SK-N-SH treated with all-trans-retinoic acid at 6 μM for 48 hours (cell line): ENCODE results near the gene AP4S1.

ENCODE experiments used
- ATAC-seq: fragments of 200-7000 bp; cut with Tn5 transposase; 3 replicates; pipeline ENCODE4 v1.9.1; 2020; ENCODE audit warnings: mild to moderate bottlenecking, moderate library complexity
- ARNTL ChIP-seq: fragments of 450-650 bp; formaldehyde crosslinking; IDR thresholded peaks from 2 replicates; pipeline ENCODE4 v1.5.0; 2020; ENCODE audit warnings: low read depth, mild to moderate bottlenecking, moderate library complexity, borderline replicate concordance
- BACH2 ChIP-seq: fragments of 250-450 bp; sonication (Bioruptor Pico); IDR thresholded peaks from 2 replicates; pipeline ENCODE4 v1.9.0; 2021; ENCODE audit warnings: mild to moderate bottlenecking, borderline replicate concordance
- CSDC2 ChIP-seq: fragments of 250-450 bp; sonication (Bioruptor Pico); IDR thresholded peaks from 2 replicates; pipeline ENCODE4 v1.5.0; 2020; ENCODE audit warnings: mild to moderate bottlenecking, moderate library complexity
- ESRRG ChIP-seq: fragments of 250-450 bp; sonication (Bioruptor Pico); IDR thresholded peaks from 2 replicates; pipeline ENCODE4 v1.6.1; 2021; ENCODE audit warnings: mild to moderate bottlenecking
- GLIS3 ChIP-seq: fragments of 250-450 bp; sonication (Bioruptor Pico); IDR thresholded peaks from 2 replicates; pipeline ENCODE4 v1.5.0; 2020; ENCODE audit warnings: mild to moderate bottlenecking, moderate library complexity
- ISL1 ChIP-seq: fragments of 250-450 bp; sonication (Bioruptor Pico); IDR thresholded peaks from 2 replicates; pipeline ENCODE4 v2.1.2; 2022; ENCODE audit warnings: mild to moderate bottlenecking, moderate library complexity
- OSR1 ChIP-seq: fragments of 250-450 bp; sonication (Bioruptor Pico); IDR thresholded peaks from 2 replicates; pipeline ENCODE4 v1.8.0; 2022; ENCODE audit warnings: moderate library complexity, mild to moderate bottlenecking, inconsistent platforms
- POU6F1 ChIP-seq: fragments of 250-450 bp; sonication (Bioruptor Pico); IDR thresholded peaks from 2 replicates; pipeline ENCODE4 v1.8.0; 2021; ENCODE audit warnings: low read depth, mild to moderate bottlenecking, moderate library complexity, borderline replicate concordance
- PPARA ChIP-seq: fragments of 250-450 bp; sonication (Bioruptor Pico); IDR thresholded peaks from 2 replicates; pipeline ENCODE4 v1.5.0; 2020; ENCODE audit warnings: mild to moderate bottlenecking, borderline replicate concordance
- RARB ChIP-seq: fragments of 250-450 bp; sonication (Bioruptor Pico); IDR thresholded peaks from 2 replicates; pipeline ENCODE4 v1.8.0; 2021; ENCODE audit warnings: mild to moderate bottlenecking, moderate library complexity
- SNAI2 ChIP-seq: fragments of 250-450 bp; sonication (Bioruptor Pico); IDR thresholded peaks from 2 replicates; pipeline ENCODE4 v1.5.0; 2020; ENCODE audit warnings: mild to moderate bottlenecking, moderate library complexity
- TCF4 ChIP-seq: fragments of 250-450 bp; sonication (Bioruptor Pico); IDR thresholded peaks from 2 replicates; pipeline ENCODE4 v1.8.0; 2021; ENCODE audit warnings: mild to moderate bottlenecking, moderate library complexity, borderline replicate concordance
- TOX ChIP-seq: fragments of 250-450 bp; sonication (Bioruptor Pico); IDR thresholded peaks from 2 replicates; pipeline ENCODE4 v1.8.0; 2021; ENCODE audit warnings: mild to moderate bottlenecking, moderate library complexity, borderline replicate concordance
- TSHZ2 ChIP-seq: fragments of 250-450 bp; sonication (Bioruptor Pico); IDR thresholded peaks from 2 replicates; pipeline ENCODE4 v1.5.0; 2020; ENCODE audit warnings: mild to moderate bottlenecking, moderate library complexity
- ZC3H10 ChIP-seq: fragments of 250-450 bp; sonication (Bioruptor Pico); IDR thresholded peaks from 2 replicates; pipeline ENCODE4 v1.5.1; 2021; ENCODE audit warnings: mild to moderate bottlenecking, moderate library complexity
- ZFP3 ChIP-seq: fragments of 250-450 bp; sonication (Bioruptor Pico); IDR thresholded peaks from 2 replicates; pipeline ENCODE4 v1.5.0; 2020; ENCODE audit warnings: mild to moderate bottlenecking, moderate library complexity
- ZFP30 ChIP-seq: fragments of 450-650 bp; formaldehyde crosslinking; IDR thresholded peaks from 2 replicates; pipeline ENCODE4 v1.5.0; 2022; ENCODE audit warnings: mild to moderate bottlenecking, moderate library complexity
- ZNF565 ChIP-seq: fragments of 450-650 bp; formaldehyde crosslinking; conservative IDR thresholded peaks from 2 replicates; pipeline ENCODE4 v1.5.0; 2020; ENCODE audit warnings: low read depth, mild to moderate bottlenecking, moderate library complexity
- ZNF70 ChIP-seq: fragments of 450-650 bp; formaldehyde crosslinking; IDR thresholded peaks from 2 replicates; pipeline ENCODE4 v1.5.0; 2020; ENCODE audit warnings: mild to moderate bottlenecking, moderate library complexity
- ZNF8 ChIP-seq: fragments of 450-650 bp; formaldehyde crosslinking; IDR thresholded peaks from 2 replicates; pipeline ENCODE4 v1.5.0; 2020; ENCODE audit warnings: mild to moderate bottlenecking, moderate library complexity
- TF ChIP-seq, protein P1 (sequence below): fragments of 250-450 bp; sonication (Bioruptor Pico); IDR thresholded peaks from 2 replicates; pipeline ENCODE4 v1.5.1; 2020; ENCODE audit warnings: low read depth, mild to moderate bottlenecking, moderate library complexity

AP4S1 gene

GRCh38 chr14:30988509-30988908, 36.9 kb upstream of the AP4S1 start (continued):
- TF ChIP-seq TSHZ2 (no peak), CSDC2 (CRISPR knock-in tag) (no peak), TOX (CRISPR knock-in tag) (no peak), ISL1 (CRISPR knock-in tag) (no peak), RARB (CRISPR knock-in tag) (no peak), ZNF70 (CRISPR knock-in tag) (no peak), BACH2 (no peak), ZNF8 (CRISPR knock-in tag) (no peak), OSR1 (CRISPR knock-in tag) (no peak), SNAI2 (no peak), ZC3H10 (CRISPR knock-in tag) (no peak), ZNF565 (CRISPR knock-in tag) (no peak)

- no peak for TF ChIP-seq ZNF565 (CRISPR knock-in tag)
- no peak for TF ChIP-seq TSHZ2
- TF ChIP-seq RARB (CRISPR knock-in tag): no peak
- no peak for TF ChIP-seq ESRRG (CRISPR knock-in tag)
- no peak for TF ChIP-seq POU6F1 (CRISPR knock-in tag)
- no peak for TF ChIP-seq ISL1 (CRISPR knock-in tag)
- no peak for TF ChIP-seq GLIS3 (CRISPR knock-in tag)
- TF ChIP-seq PPARA (CRISPR knock-in tag): no peak
- no peak for TF ChIP-seq TCF4 (CRISPR knock-in tag)
- no peak for ATAC-seq
Measured at GRCh38 chr14:30990770-30991169, 34.7 kb upstream of the AP4S1 start.

- no peak for ATAC-seq
- TF ChIP-seq TCF4 (CRISPR knock-in tag): no peak
- no peak for TF ChIP-seq PPARA (CRISPR knock-in tag)
- TF ChIP-seq ZNF70 (CRISPR knock-in tag): no peak
- no peak for TF ChIP-seq ARNTL (CRISPR knock-in tag)
- no peak for TF ChIP-seq ISL1 (CRISPR knock-in tag)
- TF ChIP-seq, protein P1, sequence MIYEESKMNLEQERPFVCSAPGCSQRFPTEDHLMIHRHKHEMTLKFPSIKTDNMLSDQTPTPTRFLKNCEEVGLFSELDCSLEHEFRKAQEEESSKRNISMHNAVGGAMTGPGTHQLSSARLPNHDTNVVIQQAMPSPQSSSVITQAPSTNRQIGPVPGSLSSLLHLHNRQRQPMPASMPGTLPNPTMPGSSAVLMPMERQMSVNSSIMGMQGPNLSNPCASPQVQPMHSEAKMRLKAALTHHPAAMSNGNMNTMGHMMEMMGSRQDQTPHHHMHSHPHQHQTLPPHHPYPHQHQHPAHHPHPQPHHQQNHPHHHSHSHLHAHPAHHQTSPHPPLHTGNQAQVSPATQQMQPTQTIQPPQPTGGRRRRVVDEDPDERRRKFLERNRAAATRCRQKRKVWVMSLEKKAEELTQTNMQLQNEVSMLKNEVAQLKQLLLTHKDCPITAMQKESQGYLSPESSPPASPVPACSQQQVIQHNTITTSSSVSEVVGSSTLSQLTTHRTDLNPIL (CRISPR knock-in tag): no peak
- TF ChIP-seq ZFP30 (CRISPR knock-in tag): no peak
- no peak for TF ChIP-seq ESRRG (CRISPR knock-in tag)
- TF ChIP-seq SNAI2: no peak
- no peak for TF ChIP-seq ZFP3 (CRISPR knock-in tag)
- no peak for TF ChIP-seq CSDC2 (CRISPR knock-in tag)
- TF ChIP-seq OSR1 (CRISPR knock-in tag): no peak
- TF ChIP-seq POU6F1 (CRISPR knock-in tag): no peak
- TF ChIP-seq, all 23 proteins: peak for 0
Measured at GRCh38 chr14:30991408-30991807, 34.0 kb upstream of the AP4S1 start.
